Neuronal stem cell (in vitro differentiated cells): Measurements from ENCODE around the gene COL15A1.

Experiments used
- DNase-seq: peaks from one replicate; pipeline ENCODE4 v3.0.0-alpha.2; 2013; ENCODE audit warnings: low spot score
- H2AFZ ChIP-seq: one replicate; pipeline ENCODE4 v1.6.1; 2013; ENCODE audit warnings: mild to moderate bottlenecking, low read length, inconsistent platforms
- H2AK5ac ChIP-seq: 2 replicates; pipeline ENCODE4 v1.6.1; 2013; ENCODE audit warnings: low read depth, mild to moderate bottlenecking, inconsistent platforms, low read length, moderate library complexity, mixed read lengths
- H2BK120ac ChIP-seq: 2 replicates; pipeline ENCODE4 v1.6.1; 2013; ENCODE audit warnings: low read depth, mild to moderate bottlenecking, inconsistent platforms, low read length, moderate library complexity, mixed read lengths
- H2BK12ac ChIP-seq: one replicate; pipeline ENCODE4 v1.6.1; 2013; ENCODE audit warnings: low read length, inconsistent platforms
- H2BK15ac ChIP-seq: 2 replicates; pipeline ENCODE4 v1.6.1; 2013; ENCODE audit warnings: mild to moderate bottlenecking, low read length, inconsistent platforms, mixed read lengths
- H2BK5ac ChIP-seq: one replicate; pipeline ENCODE4 v1.6.1; 2013; ENCODE audit warnings: inconsistent platforms, mild to moderate bottlenecking, low read length, moderate library complexity
- H3K14ac ChIP-seq: one replicate; pipeline ENCODE4 v1.6.1; 2013; ENCODE audit warnings: low read length, inconsistent platforms
- H3K18ac ChIP-seq: 2 replicates; pipeline ENCODE4 v1.6.1; 2013; ENCODE audit warnings: low read length, inconsistent platforms
- H3K23ac ChIP-seq: 2 replicates; pipeline ENCODE4 v1.6.1; 2013; ENCODE audit warnings: low read depth, mild to moderate bottlenecking, mixed read lengths, low read length, inconsistent platforms; ENCODE audit not compliant: poor library complexity
- H3K27ac ChIP-seq: replicated peaks from 3 replicates; pipeline ENCODE4 v1.5.1; 2013; ENCODE audit warnings: low read length, inconsistent platforms
- H3K27me3 ChIP-seq, 3 experiments: 2 replicates each; pipeline ENCODE4 v1.6.1; 2013; ENCODE audit warnings: low read length in 3 of 3, mild to moderate bottlenecking in 2 of 3, inconsistent platforms in 1 of 3, low read depth in 1 of 3, mixed read lengths in 1 of 3, moderate library complexity in 1 of 3; ENCODE audit not compliant: control insufficient read depth in 3 of 3, insufficient read depth in 3 of 3
- H3K36me3 ChIP-seq, 2 donors: replicated peaks in 1 of 2; 2 replicates each; pipeline ENCODE4 v1.6.1; 2013; ENCODE audit warnings: low read length in 2 of 2; ENCODE audit not compliant: control insufficient read depth in 2 of 2, insufficient read depth in 2 of 2
- H3K4ac ChIP-seq: 2 replicates; pipeline ENCODE4 v1.6.1; 2013; ENCODE audit warnings: inconsistent platforms, mild to moderate bottlenecking, low read length, moderate library complexity
- H3K4me1 ChIP-seq, 2 donors: 1 replicate in 1 of 2; 2 replicates in 1 of 2; pipeline ENCODE4 v1.6.1; 2013; ENCODE audit warnings: low read length in 2 of 2, low read depth in 1 of 2; ENCODE audit not compliant: control insufficient read depth in 2 of 2, insufficient read depth in 1 of 2
- H3K4me2 ChIP-seq: one replicate; pipeline ENCODE4 v1.6.1; 2013; ENCODE audit warnings: mild to moderate bottlenecking, low read length, inconsistent platforms; ENCODE audit not compliant: insufficient read depth, poor library complexity, severe bottlenecking
- H3K4me3 ChIP-seq, 2 donors: 2 replicates each; pipeline ENCODE4 v1.5.1; 2013; ENCODE audit warnings: low read length in 2 of 2, mild to moderate bottlenecking in 2 of 2, inconsistent platforms in 1 of 2, moderate library complexity in 1 of 2
- H3K79me1 ChIP-seq: one replicate; pipeline ENCODE4 v1.6.1; 2013; ENCODE audit warnings: low read depth, mild to moderate bottlenecking, inconsistent platforms, low read length, moderate library complexity
- H3K9ac ChIP-seq: one replicate; pipeline ENCODE4 v1.6.1; 2013; ENCODE audit warnings: mild to moderate bottlenecking, low read depth, low read length, inconsistent platforms; ENCODE audit not compliant: poor library complexity
- H3K9me3 ChIP-seq, 2 donors: replicated peaks in 1 of 2; 2 replicates each; pipeline versions ENCODE3 to v1.6.1; 2013; ENCODE audit warnings: low read length in 2 of 2, mild to moderate bottlenecking in 2 of 2, inconsistent platforms in 1 of 2, low read depth in 1 of 2, mixed read lengths in 1 of 2, moderate library complexity in 1 of 2; ENCODE audit not compliant: control insufficient read depth in 2 of 2, insufficient read depth in 1 of 2
- H4K8ac ChIP-seq: one replicate; pipeline ENCODE4 v1.6.1; 2013; ENCODE audit warnings: low read depth, mild to moderate bottlenecking, inconsistent platforms, low read length, moderate library complexity
- H4K91ac ChIP-seq: one replicate; pipeline ENCODE4 v1.6.1; 2013; ENCODE audit warnings: low read length, low read depth, mild to moderate bottlenecking, inconsistent platforms; ENCODE audit not compliant: poor library complexity
- WGBS, 2 donors: extraction: QIAGEN DNeasy Blood & Tissue Kit; methylation state at CpG; one replicate each; pipeline ENCODE4 v1.1.7; 2013; ENCODE audit warnings: missing lambda C conversion rate in 2 of 2, mixed read lengths in 1 of 2; ENCODE audit not compliant: insufficient read length in 2 of 2, insufficient replicate concordance in 1 of 2; ENCODE audit errors: extremely low coverage in 2 of 2; 5-methylcytosine and 5-hydroxymethylcytosine counted together

COL15A1 gene

GRCh38 chr9:98961513-98962180 is 17.9 kb downstream of the COL15A1 start:
- no peak overlapping the region for H3K27ac ChIP-seq

GRCh38 chr9:98962181-98962560 is 18.5 kb downstream of the COL15A1 start:
- H3K9me3 ChIP-seq: no peaks in the 10 kb centered on the region
- no peak overlapping the region for H2AK5ac ChIP-seq
- H3K14ac ChIP-seq: no peak overlapping the region
- no peak overlapping the region for H4K8ac ChIP-seq
- no peak overlapping the region for H2BK15ac ChIP-seq
- no peak overlapping the region for H2BK120ac ChIP-seq
- no peak overlapping the region for H2AFZ ChIP-seq
- no peak overlapping the region for H4K91ac ChIP-seq
- H2BK5ac ChIP-seq: no peak overlapping the region
- H3K79me1 ChIP-seq: peaks cover 2% of the 10 kb centered on the region
- H3K9ac ChIP-seq: no peak overlapping the region
- no peak overlapping the region for H3K4me2 ChIP-seq
- no peak overlapping the region for H3K4me3 ChIP-seq
- H3K4ac ChIP-seq: no peak overlapping the region
- H3K18ac ChIP-seq: no peak overlapping the region
- H2BK12ac ChIP-seq: no peak overlapping the region
- H3K27me3 ChIP-seq: no peaks in the 10 kb centered on the region
- H3K4me1 ChIP-seq: peaks cover 0 to 2% of the 10 kb centered on the region in 2 donors
- no CpG with 5 or more reads among the region's 7 CpGs for WGBS, 2 donors
- H3K36me3 ChIP-seq: no peaks in the 10 kb centered on the region
- no peak overlapping the region for H3K27ac ChIP-seq
- H3K23ac ChIP-seq: no peak overlapping the region
- DNase-seq: no peak

More at GRCh38 chr9:98961513-98962180, 17.9 kb downstream of the COL15A1 start:
- Histone ChIP-seq H2AK5ac (no peak overlapping the region), H3K27me3 (peaks cover 0 to 1% (median 0%) of the 10 kb centered on the region in 3 experiments), H3K4me3 (no peak overlapping the region), H2BK12ac (no peak overlapping the region), H2BK5ac (no peak overlapping the region), H3K9ac (no peak overlapping the region), H3K14ac (no peak overlapping the region), H3K4me2 (no peak overlapping the region), H2BK120ac (no peak overlapping the region), H3K18ac (no peak overlapping the region), H2AFZ (no peak overlapping the region), H3K9me3 (peaks cover 0 to 4% of the 10 kb centered on the region in 2 donors), H3K4me1 (peaks cover 0 to 2% of the 10 kb centered on the region in 2 donors), H4K91ac (no peak overlapping the region), H3K23ac (no peak overlapping the region), H3K79me1 (peaks cover 2% of the 10 kb centered on the region), H3K4ac (no peak overlapping the region), H4K8ac (no peak overlapping the region), H2BK15ac (no peak overlapping the region), H3K36me3 (no peaks in the 10 kb centered on the region)
- DNase-seq: no peak
- WGBS, 2 donors: no CpG with 5 or more reads among the region's 16 CpGs

- H2BK15ac ChIP-seq: no peak overlapping the region
- H2BK5ac ChIP-seq: no peak overlapping the region
- no peak overlapping the region for H3K27ac ChIP-seq
- no peaks in the 10 kb centered on the region for H3K9me3 ChIP-seq
- H2AFZ ChIP-seq: no peak overlapping the region
- no CpG with 5 or more reads among the region's 5 CpGs for WGBS, 2 donors
- H3K27me3 ChIP-seq: no peaks in the 10 kb centered on the region
- H3K4ac ChIP-seq: no peak overlapping the region
- no peak for DNase-seq
- no peak overlapping the region for H4K8ac ChIP-seq
- H2AK5ac ChIP-seq: no peak overlapping the region
- peaks cover 0 to 2% of the 10 kb centered on the region in 2 donors for H3K4me1 ChIP-seq
- no peak overlapping the region for H3K18ac ChIP-seq
- H2BK12ac ChIP-seq: no peak overlapping the region
- no peaks in the 10 kb centered on the region for H3K36me3 ChIP-seq
- no peak overlapping the region for H3K14ac ChIP-seq
- H3K4me3 ChIP-seq: peak overlapping the region in 1 of 2 donors; percentile 36
- H3K23ac ChIP-seq: no peak overlapping the region
- H3K9ac ChIP-seq: no peak overlapping the region
- no peak overlapping the region for H4K91ac ChIP-seq
- H2BK120ac ChIP-seq: no peak overlapping the region
- peaks cover 1% of the 10 kb centered on the region for H3K79me1 ChIP-seq
- H3K4me2 ChIP-seq: no peak overlapping the region
These were observed 19.2 kb downstream of the COL15A1 start for GRCh38 chr9:98962861-98963260.

GRCh38 chr9:98964201-98964600 is 20.5 kb downstream of the COL15A1 start:
- Histone ChIP-seq H2BK5ac (no peak overlapping the region), H3K27ac (no peak overlapping the region), H2BK120ac (no peak overlapping the region)

More at GRCh38 chr9:98964201-98964600, 20.5 kb downstream of the COL15A1 start:
- H2AK5ac ChIP-seq: no peak overlapping the region
- no peaks in the 10 kb centered on the region for H3K36me3 ChIP-seq
- peaks cover 0 to 2% of the 10 kb centered on the region in 2 donors for H3K4me1 ChIP-seq
- H3K23ac ChIP-seq: no peak overlapping the region
- no peak overlapping the region for H3K9ac ChIP-seq
- no peak overlapping the region for H4K8ac ChIP-seq
- no peak overlapping the region for H3K4ac ChIP-seq
- H3K4me2 ChIP-seq: no peak overlapping the region
- no peaks in the 10 kb centered on the region for H3K79me1 ChIP-seq
- no peak overlapping the region for H2BK12ac ChIP-seq
- no peak overlapping the region for H3K4me3 ChIP-seq
- H2AFZ ChIP-seq: no peak overlapping the region
- H3K18ac ChIP-seq: no peak overlapping the region
- H3K27me3 ChIP-seq: no peaks in the 10 kb centered on the region
- H3K14ac ChIP-seq: no peak overlapping the region
- no peak overlapping the region for H4K91ac ChIP-seq
- no peaks in the 10 kb centered on the region for H3K9me3 ChIP-seq
- no peak overlapping the region for H2BK15ac ChIP-seq
- no peak for DNase-seq
- WGBS, 2 donors: no CpG with 5 or more reads among the region's 2 CpGs
